ENCODE data around the gene PTGIR.

GRCh38 chr19:46618670-46619231, 6.1 kb downstream of the PTGIR start:
- TF ChIP-seq CTCF (IDR thresholded peaks at IDR 0.05) (no peak), AFF4 (CRISPR knock-in tag; IDR thresholded peaks at IDR 0.05; ENCODE audit: borderline replicate concordance) (no peak), ATF3 (CRISPR knock-in tag; conservative IDR thresholded peaks at IDR 0.05) (no peak), E2F4 (CRISPR knock-in tag; IDR thresholded peaks at IDR 0.05; ENCODE audit: borderline replicate concordance, low read depth) (no peak), ZSCAN18 (CRISPR knock-in tag; IDR thresholded peaks at IDR 0.05) (no peak), CREB1 (CRISPR knock-in tag; IDR thresholded peaks at IDR 0.05) (no peak), TP53 (CRISPR knock-in tag; IDR thresholded peaks at IDR 0.05) (no peak), ZNF138 (CRISPR knock-in tag; conservative IDR thresholded peaks at IDR 0.05) (no peak), NFYB (CRISPR knock-in tag; conservative IDR thresholded peaks at IDR 0.05; ENCODE audit: low read depth) (no peak), NFATC4 (CRISPR knock-in tag; IDR thresholded peaks at IDR 0.05) (no peak)
